Neural cell (in vitro differentiated cells): ENCODE measurements around the gene STX8. TPM values are rescaled to one million over a fixed set of nuclear protein-coding genes. Genes with fewer than 3 reads are reported as not detected.

Experiments used
- H2AFZ ChIP-seq: fragments of 200-600, 300-800 bp; sonication (generic), shearing (Covaris generic); 2 replicates; pipeline ENCODE4 v1.6.0; 2014; ENCODE audit warnings: low read depth, mild to moderate bottlenecking, antibody characterized with exemption, low read length, moderate library complexity
- H3F3A ChIP-seq: fragments of 200-600 bp; shearing (Covaris generic); 2 replicates; pipeline ENCODE4 v1.6.1; 2016; ENCODE audit warnings: mild to moderate bottlenecking, moderate library complexity, mixed read lengths, antibody characterized with exemption, low read length; ENCODE audit not compliant: insufficient read depth, poor library complexity, severe bottlenecking
- H3K27ac ChIP-seq: fragments of 200-600, 300-800 bp; sonication (generic), shearing (Covaris generic); 2 replicates; pipeline ENCODE4 v1.5.1; 2014; ENCODE audit warnings: mild to moderate bottlenecking, low read length, moderate library complexity
- H3K27me3 ChIP-seq: fragments of 300-800, 200-600 bp; sonication (generic), shearing (Covaris generic); 2 replicates; pipeline ENCODE4 v1.6.0; 2014; ENCODE audit warnings: mild to moderate bottlenecking, low read depth, low read length, moderate library complexity; ENCODE audit not compliant: insufficient read depth
- H3K36me3 ChIP-seq: fragments of 300-800, 200-600 bp; sonication (generic), shearing (Covaris generic); 2 replicates; pipeline ENCODE4 v1.5.1; 2014; ENCODE audit warnings: mild to moderate bottlenecking, antibody characterized with exemption, low read length, moderate library complexity; ENCODE audit not compliant: insufficient read depth
- H3K4me2 ChIP-seq: fragments of 300-800, 200-600 bp; sonication (generic), shearing (Covaris generic); 2 replicates; pipeline ENCODE4 v1.6.0; 2014; ENCODE audit warnings: mild to moderate bottlenecking, low read length
- H3K4me3 ChIP-seq: fragments of 300-800, 200-600 bp; sonication (generic), shearing (Covaris generic); 2 replicates; pipeline ENCODE4 v1.5.1; 2014; ENCODE audit warnings: mild to moderate bottlenecking, low read length, moderate library complexity
- H3K79me2 ChIP-seq: fragments of 200-600 bp; shearing (Covaris generic); replicated peaks from 2 replicates; pipeline ENCODE4 v1.6.0; 2014; ENCODE audit warnings: mild to moderate bottlenecking, low read length, moderate library complexity; ENCODE audit not compliant: insufficient read depth
- H3K9ac ChIP-seq: fragments of 300-800, 200-600 bp; sonication (generic), shearing (Covaris generic); 2 replicates; pipeline ENCODE4 v1.6.1; 2016; ENCODE audit warnings: mild to moderate bottlenecking, low read length, mixed read lengths
- H3K9me2 ChIP-seq: fragments of 200-600 bp; shearing (Covaris generic); 2 replicates; pipeline ENCODE4 v1.6.1; 2016; ENCODE audit warnings: mild to moderate bottlenecking, low read length, mixed read lengths; ENCODE audit not compliant: insufficient read depth
- H3K9me3 ChIP-seq: fragments of 200-600, 300-800 bp; sonication (generic), shearing (Covaris generic); 2 replicates; pipeline ENCODE4 v1.6.1; 2016; ENCODE audit warnings: mild to moderate bottlenecking, mixed run types, low read length, moderate library complexity, mixed read lengths
- H4K20me1 ChIP-seq: fragments of 200-600 bp; shearing (Covaris generic); 2 replicates; pipeline ENCODE4 v1.6.1; 2016; ENCODE audit warnings: mild to moderate bottlenecking, mixed run types; ENCODE audit not compliant: insufficient read depth
- EP300 ChIP-seq: fragments of 450-650 bp; conservative IDR thresholded peaks from 2 replicates; pipeline ENCODE4 v1.6.1; 2014; ENCODE audit warnings: antibody characterized with exemption, mild to moderate bottlenecking, moderate library complexity; ENCODE audit not compliant: poor library complexity, severe bottlenecking
- MXI1 ChIP-seq: fragments of 450-650 bp; conservative IDR thresholded peaks from 2 replicates; pipeline ENCODE4 v1.6.1; 2014; ENCODE audit warnings: antibody characterized with exemption, mild to moderate bottlenecking; ENCODE audit not compliant: poor library complexity, severe bottlenecking
- POLR2AphosphoS5 ChIP-seq: IDR thresholded peaks from 2 replicates; pipeline ENCODE4 v1.6.1; 2012
- RAD21 ChIP-seq: fragments of 450-650 bp; conservative IDR thresholded peaks from 2 replicates; pipeline ENCODE4 v1.6.1; 2014; ENCODE audit warnings: antibody characterized with exemption, mild to moderate bottlenecking, moderate library complexity
- SMC3 ChIP-seq: fragments of 450-650 bp; conservative IDR thresholded peaks from 2 replicates; pipeline ENCODE4 v1.6.1; 2014; ENCODE audit warnings: antibody characterized with exemption, mild to moderate bottlenecking, moderate library complexity; ENCODE audit not compliant: poor library complexity
- TAF1 ChIP-seq: IDR thresholded peaks from 2 replicates; pipeline ENCODE4 v1.6.1; 2012; ENCODE audit warnings: low read depth
- polyA plus RNA-seq: library from polyadenylated mRNA; depleted of rRNA; stranded (reverse); fragments of >200 nt; gene quantifications from 2 replicates; pipeline ENCODE4 v1.2.3, GENCODE V29; 2014
- TF ChIP-seq, protein P1 (sequence below): fragments of 450-650 bp; IDR thresholded peaks from 2 replicates; pipeline ENCODE4 v1.5.1; 2014; ENCODE audit warnings: antibody characterized with exemption, mild to moderate bottlenecking, moderate library complexity; ENCODE audit not compliant: poor library complexity, severe bottlenecking
- TF ChIP-seq, protein P2 (sequence below): IDR thresholded peaks from 2 replicates; pipeline ENCODE4 v1.6.1; 2012; ENCODE audit warnings: borderline replicate concordance

Gene STX8
- polyA plus RNA-seq, 1 donor from 2014 or later: 100 TPM

DNA sequence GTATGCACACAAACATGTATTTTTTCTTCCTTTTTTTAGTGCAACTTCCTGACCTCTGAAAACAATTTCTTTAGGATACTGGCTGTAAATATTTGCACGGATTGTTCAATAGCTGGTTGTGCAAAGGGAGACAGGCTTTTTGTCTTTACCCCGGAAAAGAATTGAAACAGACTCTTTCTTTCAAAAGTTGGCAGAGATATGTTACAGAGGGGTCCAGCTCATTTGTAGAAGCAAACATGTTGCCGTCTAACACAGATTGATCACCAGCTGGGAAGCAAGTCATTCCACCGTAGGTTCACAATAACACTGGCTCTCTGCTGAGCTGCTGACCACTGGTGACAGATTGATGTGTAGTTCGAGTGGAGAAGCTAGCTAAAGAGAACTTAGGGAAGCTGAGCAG, 130.9 kb downstream of the STX8 start:
- Histone ChIP-seq H2AFZ (no peak overlapping the region), H4K20me1 (no peaks in the 10 kb centered on the region), H3K4me2 (no peak overlapping the region), H3K9me2 (no peaks in the 10 kb centered on the region), H3K4me3 (no peak overlapping the region), H3F3A (no peaks in the 10 kb centered on the region), H3K27ac (no peak overlapping the region), H3K36me3 (no peaks in the 10 kb centered on the region), H3K27me3 (no peaks in the 10 kb centered on the region), H3K79me2 (no peaks in the 10 kb centered on the region), H3K9me3 (no peaks in the 10 kb centered on the region), H3K9ac (no peak overlapping the region)
- no peak for TF ChIP-seq MXI1
- no peak for TF ChIP-seq RAD21
- TF ChIP-seq POLR2AphosphoS5: no peak
- TF ChIP-seq, protein P1, sequence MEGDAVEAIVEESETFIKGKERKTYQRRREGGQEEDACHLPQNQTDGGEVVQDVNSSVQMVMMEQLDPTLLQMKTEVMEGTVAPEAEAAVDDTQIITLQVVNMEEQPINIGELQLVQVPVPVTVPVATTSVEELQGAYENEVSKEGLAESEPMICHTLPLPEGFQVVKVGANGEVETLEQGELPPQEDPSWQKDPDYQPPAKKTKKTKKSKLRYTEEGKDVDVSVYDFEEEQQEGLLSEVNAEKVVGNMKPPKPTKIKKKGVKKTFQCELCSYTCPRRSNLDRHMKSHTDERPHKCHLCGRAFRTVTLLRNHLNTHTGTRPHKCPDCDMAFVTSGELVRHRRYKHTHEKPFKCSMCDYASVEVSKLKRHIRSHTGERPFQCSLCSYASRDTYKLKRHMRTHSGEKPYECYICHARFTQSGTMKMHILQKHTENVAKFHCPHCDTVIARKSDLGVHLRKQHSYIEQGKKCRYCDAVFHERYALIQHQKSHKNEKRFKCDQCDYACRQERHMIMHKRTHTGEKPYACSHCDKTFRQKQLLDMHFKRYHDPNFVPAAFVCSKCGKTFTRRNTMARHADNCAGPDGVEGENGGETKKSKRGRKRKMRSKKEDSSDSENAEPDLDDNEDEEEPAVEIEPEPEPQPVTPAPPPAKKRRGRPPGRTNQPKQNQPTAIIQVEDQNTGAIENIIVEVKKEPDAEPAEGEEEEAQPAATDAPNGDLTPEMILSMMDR: no peak
- TF ChIP-seq EP300: no peak
- no peak for TF ChIP-seq TAF1

DNA sequence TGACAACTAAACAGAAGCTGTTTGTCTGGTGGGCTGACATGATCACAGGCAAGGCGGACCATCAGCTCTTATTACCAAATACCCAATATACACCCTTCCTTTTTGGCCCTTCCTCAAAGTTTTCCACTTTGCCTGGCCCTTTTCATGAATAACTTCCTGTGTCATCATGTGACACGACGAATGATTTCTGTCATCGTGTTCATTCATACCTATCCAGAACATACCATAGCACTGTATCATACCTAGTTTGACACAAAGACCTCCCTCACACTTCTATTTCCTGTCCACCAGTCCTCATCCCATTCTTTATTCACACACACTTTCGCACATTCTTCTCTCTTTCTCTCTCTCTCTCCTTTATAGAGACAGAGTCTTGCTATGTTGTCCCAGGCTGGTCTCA, 131.8 kb downstream of the STX8 start:
- Histone ChIP-seq H3K9ac (no peak overlapping the region), H2AFZ (no peak overlapping the region), H4K20me1 (no peaks in the 10 kb centered on the region), H3K4me3 (no peak overlapping the region), H3K36me3 (no peaks in the 10 kb centered on the region), H3K4me2 (no peak overlapping the region), H3K9me3 (no peaks in the 10 kb centered on the region), H3K9me2 (no peaks in the 10 kb centered on the region), H3K79me2 (no peaks in the 10 kb centered on the region), H3K27me3 (no peaks in the 10 kb centered on the region), H3F3A (no peaks in the 10 kb centered on the region), H3K27ac (no peak overlapping the region)
- TF ChIP-seq, protein P2, sequence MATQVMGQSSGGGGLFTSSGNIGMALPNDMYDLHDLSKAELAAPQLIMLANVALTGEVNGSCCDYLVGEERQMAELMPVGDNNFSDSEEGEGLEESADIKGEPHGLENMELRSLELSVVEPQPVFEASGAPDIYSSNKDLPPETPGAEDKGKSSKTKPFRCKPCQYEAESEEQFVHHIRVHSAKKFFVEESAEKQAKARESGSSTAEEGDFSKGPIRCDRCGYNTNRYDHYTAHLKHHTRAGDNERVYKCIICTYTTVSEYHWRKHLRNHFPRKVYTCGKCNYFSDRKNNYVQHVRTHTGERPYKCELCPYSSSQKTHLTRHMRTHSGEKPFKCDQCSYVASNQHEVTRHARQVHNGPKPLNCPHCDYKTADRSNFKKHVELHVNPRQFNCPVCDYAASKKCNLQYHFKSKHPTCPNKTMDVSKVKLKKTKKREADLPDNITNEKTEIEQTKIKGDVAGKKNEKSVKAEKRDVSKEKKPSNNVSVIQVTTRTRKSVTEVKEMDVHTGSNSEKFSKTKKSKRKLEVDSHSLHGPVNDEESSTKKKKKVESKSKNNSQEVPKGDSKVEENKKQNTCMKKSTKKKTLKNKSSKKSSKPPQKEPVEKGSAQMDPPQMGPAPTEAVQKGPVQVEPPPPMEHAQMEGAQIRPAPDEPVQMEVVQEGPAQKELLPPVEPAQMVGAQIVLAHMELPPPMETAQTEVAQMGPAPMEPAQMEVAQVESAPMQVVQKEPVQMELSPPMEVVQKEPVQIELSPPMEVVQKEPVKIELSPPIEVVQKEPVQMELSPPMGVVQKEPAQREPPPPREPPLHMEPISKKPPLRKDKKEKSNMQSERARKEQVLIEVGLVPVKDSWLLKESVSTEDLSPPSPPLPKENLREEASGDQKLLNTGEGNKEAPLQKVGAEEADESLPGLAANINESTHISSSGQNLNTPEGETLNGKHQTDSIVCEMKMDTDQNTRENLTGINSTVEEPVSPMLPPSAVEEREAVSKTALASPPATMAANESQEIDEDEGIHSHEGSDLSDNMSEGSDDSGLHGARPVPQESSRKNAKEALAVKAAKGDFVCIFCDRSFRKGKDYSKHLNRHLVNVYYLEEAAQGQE: no peak
- TF ChIP-seq, protein P1: no peak
- TF ChIP-seq MXI1: no peak
- TF ChIP-seq SMC3: no peak
- TF ChIP-seq RAD21: no peak
- no peak for TF ChIP-seq EP300
- no peak for TF ChIP-seq TAF1
